Heart right ventricle (tissue), 16 donors: ENCODE results near the gene INCENP. TPM values are rescaled to one million over a fixed set of nuclear protein-coding genes. Genes with fewer than 3 reads are reported as not detected.

Experiments
- ATAC-seq, 8 donors: fragments of 200-7000 bp; cut with Tn5 transposase; one replicate each; pipeline ENCODE4 v1.9.1; 2020; ENCODE audit warnings: mild to moderate bottlenecking in 8 of 8, moderate library complexity in 8 of 8, moderate number of reproducible peaks in 1 of 8
- DNase-seq, 2 donors: peaks; one replicate each; pipeline ENCODE4 v3.0.0-alpha.2; 2020
- H3K27ac ChIP-seq, 10 donors: fragments of 200-600 bp; sonication (generic) in 2 of 10; one replicate each; pipeline versions ENCODE4 v1.5.0 to v1.8.0; 2020 to 2022; ENCODE audit warnings: mild to moderate bottlenecking in 3 of 10
- H3K27me3 ChIP-seq, 7 donors: fragments of 200-600 bp; one replicate each; pipeline ENCODE4 v1.8.0; 2021 to 2022; ENCODE audit warnings: mild to moderate bottlenecking in 2 of 7
- H3K36me3 ChIP-seq, 9 donors: fragments of 200-600 bp; sonication (generic) in 1 of 9; one replicate each; pipeline versions ENCODE4 v1.5.0 to v1.8.0; 2020 to 2022; ENCODE audit warnings: mild to moderate bottlenecking in 2 of 9
- H3K4me1 ChIP-seq, 9 donors: fragments of 200-600 bp; sonication (generic) in 1 of 9; one replicate each; pipeline versions ENCODE4 v1.5.0 to v1.8.0; 2020 to 2022; ENCODE audit warnings: mild to moderate bottlenecking in 4 of 9
- H3K4me3 ChIP-seq, 10 donors: fragments of 200-600 bp; sonication (generic) in 2 of 10; one replicate each; pipeline versions ENCODE4 v1.5.0 to v1.8.0; 2020 to 2022; ENCODE audit warnings: mild to moderate bottlenecking in 7 of 10, moderate library complexity in 2 of 10
- H3K9me3 ChIP-seq, 11 donors: fragments of 200-600 bp in 10 of 11; sonication (generic) in 2 of 11; one replicate each; pipeline versions ENCODE4 v1.5.0 to v1.8.0; 2013 to 2022; ENCODE audit warnings: mild to moderate bottlenecking in 2 of 11, control low read depth in 1 of 11, moderate library complexity in 1 of 11
- WGBS, 2 donors: extraction: QIAGEN DNeasy Blood & Tissue Kit; methylation state at CpG; one replicate each; pipeline ENCODE4 v1.1.7; 2013; ENCODE audit warnings: inconsistent platforms in 1 of 2; 5-methylcytosine and 5-hydroxymethylcytosine counted together
- intact Hi-C, 10 donors: fragments of 100-400 bp; cut with DNase I; formaldehyde crosslinking; loops; one replicate each; pipeline versions ENCODE4 v1.11.1 to v1.14.2; 2022
- polyA plus RNA-seq, 2 donors: library from polyadenylated mRNA; stranded (reverse); fragments of 200-250 nt; gene quantifications; one replicate each; pipeline ENCODE4 v1.2.3, GENCODE V29; 2013
- total RNA-seq, 10 donors: library from RNA; stranded (reverse); fragmentation: NEBNext Ultra II Directional in 3 of 10; extraction: Animal tissue kit (Norgen Biotek cat#: 25700) in 3 of 10; gene quantifications; one replicate each; pipeline versions ENCODE4 v1.2.1 to v1.2.4, GENCODE V29; 2021 to 2023
- TF ChIP-seq, protein P1 (sequence below), 9 donors: fragments of 200-600 bp; sonication (generic) in 2 of 9; IDR thresholded peaks; one replicate each; pipeline versions ENCODE4 v1.5.0 to v1.8.0; 2021 to 2022; ENCODE audit warnings: antibody characterized with exemption in 9 of 9, mild to moderate bottlenecking in 5 of 9, moderate library complexity in 1 of 9
- donor health status: Arrhythmogenic right ventricular cardiomyopathy.
- donor health status: ischemic (EF 13 %, LVEDD 7.1; RV severe dilation, severe dysfunction).
- donor health status: healthy with polysubstance abuse.
- donor health status: DM: no; HTN: yes; CAD: no.
- donor health status: DM: no; HTN: no; CAD: no.
- donor health status: ischemic (EF 25% LVEDD 6.9; RV normal size, moderate dysfunction).
- donor health status: ischemic (EF 25% LVEDD 5.7; RV mildly dilated, moderate dysfunction).
- donor health status: healthy.
- donor health status: DM: yes; HTN: yes; CAD: no.
- donor health status: Ischemic cardiomyopathy.
- donor health status: ischemic (EF 35%, LVEDD 5.7; RV mildly dilated, moderate dysfunction).
- donor health status: nonischemic (EF 11% LVEDD 7.7; RV severe dilation, severe dysfunction).
- donor health status: DM: yes; HTN: yes; CAD: no.
- donor health status: PGD.
- donor health status: ischemic (EF 29% LVEDD 5.4; RV normal size, mild dysfunction).
- donor health status: nonischemic (EF 23%, LVEDD 6.1; RV moderate dilation, normal function).

INCENP gene
- total and polyA plus RNA-seq, 12 donors: 2.1 to 20.0 (median 12.3) TPM

DNA sequence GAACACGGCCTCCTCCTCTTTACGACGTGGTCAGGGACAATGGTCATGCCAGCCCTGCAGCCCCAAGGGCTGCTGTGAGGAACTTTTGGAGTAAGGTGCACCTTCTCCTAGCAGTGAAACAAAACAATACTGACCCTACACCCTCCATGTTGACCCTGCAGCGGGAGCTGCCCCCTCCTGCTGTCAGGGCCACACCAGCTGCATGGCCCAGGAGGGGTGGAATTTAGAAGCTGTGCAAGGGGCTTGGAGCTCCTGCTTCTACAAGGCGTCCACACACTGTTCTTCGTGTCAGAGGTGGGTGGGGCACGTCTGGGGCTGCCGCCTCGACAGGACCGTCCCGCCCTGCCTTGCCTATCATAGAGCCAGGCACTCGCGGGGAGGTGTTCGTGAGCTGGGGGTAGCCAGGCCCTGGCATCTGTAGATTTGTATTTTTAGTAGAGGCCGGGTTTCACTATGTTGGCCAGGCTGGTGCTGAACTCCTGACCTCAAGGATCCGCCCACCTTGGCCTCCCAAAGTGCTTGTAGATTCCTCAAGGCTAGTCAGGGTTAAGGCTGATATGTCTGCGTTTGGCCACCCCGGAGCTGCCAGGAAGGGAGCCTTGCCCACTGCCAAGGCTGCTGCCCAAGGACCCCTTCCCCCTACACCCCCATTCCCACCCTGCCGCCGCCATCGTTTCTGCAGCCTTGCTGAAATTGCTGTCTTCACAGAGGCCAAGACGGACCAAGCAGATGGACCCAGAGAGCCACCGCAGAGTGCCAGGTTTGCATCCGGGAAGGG, 15.9 kb downstream of the INCENP start:
- Histone ChIP-seq H3K9me3 (no peaks in the 10 kb centered on the region), H3K4me3 (no peak overlapping the region), H3K36me3 (peaks cover 0 to 85% (median 16%) of the 10 kb centered on the region in 9 donors), H3K4me1 (peaks cover 0 to 3% (median 0%) of the 10 kb centered on the region in 9 donors), H3K27ac (no peak overlapping the region), H3K27me3 (no peaks in the 10 kb centered on the region)
- DNase-seq (no peak), ATAC-seq (no peak)
- WGBS, 2 donors: 92 to 96% methylated on average over 24 of the region's 24 CpGs
- TF ChIP-seq, protein P1, sequence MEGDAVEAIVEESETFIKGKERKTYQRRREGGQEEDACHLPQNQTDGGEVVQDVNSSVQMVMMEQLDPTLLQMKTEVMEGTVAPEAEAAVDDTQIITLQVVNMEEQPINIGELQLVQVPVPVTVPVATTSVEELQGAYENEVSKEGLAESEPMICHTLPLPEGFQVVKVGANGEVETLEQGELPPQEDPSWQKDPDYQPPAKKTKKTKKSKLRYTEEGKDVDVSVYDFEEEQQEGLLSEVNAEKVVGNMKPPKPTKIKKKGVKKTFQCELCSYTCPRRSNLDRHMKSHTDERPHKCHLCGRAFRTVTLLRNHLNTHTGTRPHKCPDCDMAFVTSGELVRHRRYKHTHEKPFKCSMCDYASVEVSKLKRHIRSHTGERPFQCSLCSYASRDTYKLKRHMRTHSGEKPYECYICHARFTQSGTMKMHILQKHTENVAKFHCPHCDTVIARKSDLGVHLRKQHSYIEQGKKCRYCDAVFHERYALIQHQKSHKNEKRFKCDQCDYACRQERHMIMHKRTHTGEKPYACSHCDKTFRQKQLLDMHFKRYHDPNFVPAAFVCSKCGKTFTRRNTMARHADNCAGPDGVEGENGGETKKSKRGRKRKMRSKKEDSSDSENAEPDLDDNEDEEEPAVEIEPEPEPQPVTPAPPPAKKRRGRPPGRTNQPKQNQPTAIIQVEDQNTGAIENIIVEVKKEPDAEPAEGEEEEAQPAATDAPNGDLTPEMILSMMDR (IDR thresholded peaks at IDR 0.05): no peak
- intact Hi-C loops: no loop called here

DNA sequence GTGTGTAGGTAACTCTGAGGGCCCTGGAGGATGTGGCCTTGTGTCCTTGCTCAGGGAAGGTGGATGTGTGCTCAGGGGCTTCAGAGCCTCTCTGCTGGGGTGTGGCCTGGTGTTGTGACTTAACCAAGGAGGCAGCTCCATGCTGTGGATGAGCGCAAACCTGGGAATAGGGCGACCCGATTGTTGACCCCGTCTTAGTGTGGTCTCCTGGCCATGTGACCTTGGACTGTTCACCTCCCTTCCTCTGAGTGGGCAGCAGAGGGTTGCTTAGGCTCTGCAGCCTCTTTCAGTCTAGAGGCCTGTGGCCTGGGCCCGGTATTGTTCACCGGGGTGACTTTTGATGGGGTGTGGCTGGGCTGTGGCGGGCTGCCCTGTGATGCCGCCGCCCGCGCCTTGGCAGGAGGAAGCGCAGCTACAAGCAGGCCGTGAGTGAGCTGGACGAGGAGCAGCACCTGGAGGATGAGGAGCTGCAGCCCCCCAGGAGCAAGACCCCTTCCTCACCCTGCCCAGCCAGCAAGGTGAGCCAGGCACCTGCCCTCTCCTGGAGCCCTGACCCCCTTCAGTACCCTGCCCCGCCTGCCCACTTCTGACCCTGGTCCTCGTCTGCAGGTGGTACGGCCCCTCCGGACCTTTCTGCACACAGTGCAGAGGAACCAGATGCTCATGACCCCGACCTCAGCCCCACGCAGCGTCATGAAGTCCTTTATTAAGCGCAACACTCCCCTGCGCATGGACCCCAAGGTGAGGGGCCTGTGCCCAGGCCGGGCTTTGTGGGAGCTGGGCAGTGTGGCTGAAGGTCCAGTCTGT, 16.7 kb downstream of the INCENP start:
- H3K36me3 ChIP-seq: peaks cover 0 to 85% (median 16%) of the 10 kb centered on the region in 9 donors
- H3K27me3 ChIP-seq: no peaks in the 10 kb centered on the region
- WGBS, 2 donors: 98% methylated on average over 24 of the region's 24 CpGs
- TF ChIP-seq, protein P1 (IDR thresholded peaks at IDR 0.05): no peak
- H3K4me1 ChIP-seq: peaks cover 0 to 3% (median 0%) of the 10 kb centered on the region in 9 donors
- intact Hi-C loops: no loop called here
- H3K4me3 ChIP-seq: no peak overlapping the region
- DNase-seq: no peak
- ATAC-seq: peak in 2 of 8 donors; percentile 7 to 15
- H3K27ac ChIP-seq: no peak overlapping the region
- H3K9me3 ChIP-seq: no peaks in the 10 kb centered on the region

DNA sequence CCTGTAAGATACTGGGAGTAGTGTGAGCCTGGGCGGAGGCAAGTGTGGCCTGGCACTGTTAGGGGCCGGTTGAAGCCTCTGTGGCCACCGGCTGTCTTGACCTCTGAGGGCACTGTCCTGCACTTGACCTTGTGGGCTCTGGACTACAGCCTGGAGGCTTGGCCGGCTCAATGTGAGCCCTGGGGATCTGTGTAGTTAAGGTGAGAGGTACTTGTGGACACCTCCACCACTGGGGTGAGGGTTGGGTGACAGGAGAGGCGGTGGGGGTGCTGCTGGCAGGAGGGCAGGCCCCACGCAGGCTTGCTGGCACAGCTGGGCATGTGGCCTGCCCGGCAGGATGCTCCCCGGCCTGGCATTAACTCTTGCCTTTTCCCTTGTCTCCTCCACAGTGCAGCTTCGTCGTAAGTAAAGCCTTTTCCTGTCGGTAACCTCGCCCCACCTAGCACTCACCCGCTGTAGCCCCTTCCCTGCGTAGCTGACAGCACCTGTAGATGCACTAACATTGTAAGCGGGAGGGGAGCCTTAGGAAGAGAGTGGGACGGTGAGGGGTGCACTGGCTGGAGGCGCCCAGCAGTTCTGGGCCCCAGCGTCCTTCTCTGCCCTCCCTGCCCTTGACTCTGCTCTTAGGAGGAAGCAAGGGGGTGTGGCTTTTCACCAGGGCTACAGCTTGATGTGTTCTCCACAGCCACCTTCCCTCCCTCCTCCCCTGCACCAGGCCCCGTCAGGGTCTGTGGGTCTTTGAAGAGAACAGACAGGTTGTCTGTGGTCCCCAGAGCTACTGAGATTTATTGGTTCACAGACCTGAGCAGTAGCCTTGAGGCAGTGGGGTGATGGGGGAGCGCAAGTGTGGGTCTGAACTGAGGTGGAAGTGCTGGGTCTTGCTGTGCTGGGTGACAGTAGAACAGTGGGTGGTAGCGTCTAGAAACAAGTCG, 17.6 kb downstream of the INCENP start:
- ATAC-seq: no peak
- no peak overlapping the region for H3K27ac ChIP-seq
- no peak for DNase-seq

More for the DNA sequence above, 17.6 kb downstream of the INCENP start:
- no peak overlapping the region for H3K4me3 ChIP-seq
- TF ChIP-seq, protein P1 (IDR thresholded peaks at IDR 0.05): no peak
- whole genome bisulfite sequencing, 2 donors: 88 to 89% methylated on average over 22 of the region's 22 CpGs
- H3K27me3 ChIP-seq: no peaks in the 10 kb centered on the region
- no peaks in the 10 kb centered on the region for H3K9me3 ChIP-seq
- H3K36me3 ChIP-seq: peaks cover 0 to 93% (median 16%) of the 10 kb centered on the region in 9 donors
- intact Hi-C loops: no loop called here
- peaks cover 0 to 3% (median 0%) of the 10 kb centered on the region in 9 donors for H3K4me1 ChIP-seq
